GM12864 (cell line): ENCODE results near the gene CHCHD6.

Experiments used
- DNase-seq: peaks from one replicate; pipeline ENCODE4 v3.0.0-alpha.2; 2011; ENCODE audit warnings: low read depth
- H3K4me3 ChIP-seq: 2 replicates; pipeline ENCODE4 v1.5.1; 2011; ENCODE audit warnings: mild to moderate bottlenecking, low read depth, low read length, control low read depth
- TF ChIP-seq, protein P1 (sequence below): IDR thresholded peaks from 2 replicates; pipeline ENCODE4 v1.5.1; 2011; ENCODE audit warnings: low read depth, mild to moderate bottlenecking, moderate library complexity, low read length, control low read depth, inconsistent platforms; ENCODE audit errors: missing control alignments

The CHCHD6 gene

GRCh38 chr3:126945171-126945721, 241.2 kb downstream of the CHCHD6 start:
- no peak for DNase-seq
- H3K4me3 ChIP-seq = no peak overlapping the region
- TF ChIP-seq, protein P1, sequence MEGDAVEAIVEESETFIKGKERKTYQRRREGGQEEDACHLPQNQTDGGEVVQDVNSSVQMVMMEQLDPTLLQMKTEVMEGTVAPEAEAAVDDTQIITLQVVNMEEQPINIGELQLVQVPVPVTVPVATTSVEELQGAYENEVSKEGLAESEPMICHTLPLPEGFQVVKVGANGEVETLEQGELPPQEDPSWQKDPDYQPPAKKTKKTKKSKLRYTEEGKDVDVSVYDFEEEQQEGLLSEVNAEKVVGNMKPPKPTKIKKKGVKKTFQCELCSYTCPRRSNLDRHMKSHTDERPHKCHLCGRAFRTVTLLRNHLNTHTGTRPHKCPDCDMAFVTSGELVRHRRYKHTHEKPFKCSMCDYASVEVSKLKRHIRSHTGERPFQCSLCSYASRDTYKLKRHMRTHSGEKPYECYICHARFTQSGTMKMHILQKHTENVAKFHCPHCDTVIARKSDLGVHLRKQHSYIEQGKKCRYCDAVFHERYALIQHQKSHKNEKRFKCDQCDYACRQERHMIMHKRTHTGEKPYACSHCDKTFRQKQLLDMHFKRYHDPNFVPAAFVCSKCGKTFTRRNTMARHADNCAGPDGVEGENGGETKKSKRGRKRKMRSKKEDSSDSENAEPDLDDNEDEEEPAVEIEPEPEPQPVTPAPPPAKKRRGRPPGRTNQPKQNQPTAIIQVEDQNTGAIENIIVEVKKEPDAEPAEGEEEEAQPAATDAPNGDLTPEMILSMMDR = no peak

- TF ChIP-seq, protein P1 = no peak
- H3K4me3 ChIP-seq = no peak overlapping the region
- no peak for DNase-seq
These were observed 241.9 kb downstream of the CHCHD6 start for GRCh38 chr3:126945891-126946290.

GRCh38 chr3:126946405-126946804, 242.4 kb downstream of the CHCHD6 start:
- H3K4me3 ChIP-seq = no peak overlapping the region
- DNase-seq = no peak
- TF ChIP-seq, protein P1 = no peak

GRCh38 chr3:126947429-126947828, 243.4 kb downstream of the CHCHD6 start:
- no peak for DNase-seq
- TF ChIP-seq, protein P1 = no peak
- H3K4me3 ChIP-seq = no peak overlapping the region

DNA sequence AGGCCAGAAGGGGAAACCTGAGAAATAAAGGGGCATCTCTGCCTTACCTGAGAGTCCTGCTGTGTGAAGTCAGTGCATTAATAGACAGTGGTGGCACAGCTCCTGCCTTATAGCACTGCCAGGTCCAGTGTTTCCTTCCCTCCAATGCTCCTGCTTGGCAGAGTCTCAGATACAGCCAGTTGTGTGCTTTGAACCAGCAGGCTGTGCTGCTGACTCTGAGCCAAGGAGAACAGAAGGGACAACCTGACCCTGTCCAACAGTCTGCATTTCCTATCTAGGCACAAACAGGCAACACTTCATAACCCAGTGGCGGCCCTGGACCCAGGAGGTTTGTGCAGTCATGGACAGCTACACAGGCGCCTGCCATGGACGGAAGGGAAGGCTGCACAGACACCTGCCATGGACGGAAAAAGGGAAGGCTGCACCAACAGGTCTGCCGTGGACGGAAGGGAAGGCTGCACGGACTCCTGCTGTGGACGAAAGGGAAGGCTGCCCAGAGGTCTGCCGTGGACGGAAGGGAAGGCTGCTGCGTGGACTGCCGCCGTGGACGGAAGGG, 245.0 kb downstream of the CHCHD6 start:
- H3K4me3 ChIP-seq = no peak overlapping the region
- TF ChIP-seq, protein P1 = no peak
- DNase-seq = no peak

DNA sequence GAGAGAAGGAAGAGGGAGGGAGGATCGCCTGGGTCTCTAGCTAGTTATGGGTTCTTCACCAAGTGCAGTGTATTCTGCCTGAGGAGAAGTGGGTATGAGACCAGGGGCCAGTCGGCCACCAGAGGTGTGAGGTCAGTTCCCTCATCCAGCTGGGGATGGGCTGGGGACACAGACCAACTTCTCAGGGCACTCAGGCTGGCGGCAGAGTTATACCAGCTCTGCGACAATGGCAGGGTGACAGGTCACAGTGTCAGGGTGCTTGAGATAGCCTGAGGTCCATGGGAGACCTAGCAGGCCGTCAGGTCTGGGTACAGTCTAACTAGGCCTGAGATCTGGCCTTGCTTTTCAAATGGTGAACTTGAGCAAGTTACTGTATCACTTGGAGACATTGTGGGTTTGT, 247.5 kb downstream of the CHCHD6 start:
- no peak overlapping the region for H3K4me3 ChIP-seq
- TF ChIP-seq, protein P1 = no peak
- DNase-seq = no peak
